ENCODE data around the gene RAB6B.

Gene RAB6B

DNA sequence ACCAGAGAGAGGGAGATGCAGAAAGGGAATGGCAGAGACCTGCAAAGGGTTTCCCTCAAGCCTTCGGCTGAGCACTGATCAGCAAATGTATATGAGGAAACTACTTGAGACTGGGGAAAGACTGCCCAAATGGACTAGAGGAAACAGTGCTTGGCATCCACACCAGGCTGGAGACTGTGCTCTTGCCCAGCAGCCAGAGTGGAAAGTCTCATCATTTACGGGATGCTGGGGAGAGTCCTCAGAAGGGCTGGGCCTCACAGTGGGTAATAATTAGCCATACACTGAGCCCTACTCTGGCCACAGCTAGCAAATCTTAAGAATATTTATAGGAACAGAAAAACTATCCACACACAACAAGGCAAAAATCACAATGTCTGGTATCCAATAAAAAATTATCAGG, 18.5 kb downstream of the RAB6B start:
- no peak overlapping the region for H3K4me3 ChIP-seq (ENCODE audit: low read length)
- DNase-seq (ENCODE audit: low read depth): no peak
- TF ChIP-seq, protein P1, sequence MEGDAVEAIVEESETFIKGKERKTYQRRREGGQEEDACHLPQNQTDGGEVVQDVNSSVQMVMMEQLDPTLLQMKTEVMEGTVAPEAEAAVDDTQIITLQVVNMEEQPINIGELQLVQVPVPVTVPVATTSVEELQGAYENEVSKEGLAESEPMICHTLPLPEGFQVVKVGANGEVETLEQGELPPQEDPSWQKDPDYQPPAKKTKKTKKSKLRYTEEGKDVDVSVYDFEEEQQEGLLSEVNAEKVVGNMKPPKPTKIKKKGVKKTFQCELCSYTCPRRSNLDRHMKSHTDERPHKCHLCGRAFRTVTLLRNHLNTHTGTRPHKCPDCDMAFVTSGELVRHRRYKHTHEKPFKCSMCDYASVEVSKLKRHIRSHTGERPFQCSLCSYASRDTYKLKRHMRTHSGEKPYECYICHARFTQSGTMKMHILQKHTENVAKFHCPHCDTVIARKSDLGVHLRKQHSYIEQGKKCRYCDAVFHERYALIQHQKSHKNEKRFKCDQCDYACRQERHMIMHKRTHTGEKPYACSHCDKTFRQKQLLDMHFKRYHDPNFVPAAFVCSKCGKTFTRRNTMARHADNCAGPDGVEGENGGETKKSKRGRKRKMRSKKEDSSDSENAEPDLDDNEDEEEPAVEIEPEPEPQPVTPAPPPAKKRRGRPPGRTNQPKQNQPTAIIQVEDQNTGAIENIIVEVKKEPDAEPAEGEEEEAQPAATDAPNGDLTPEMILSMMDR (conservative IDR thresholded peaks at IDR 0.05; ENCODE audit: low read depth, low read length): no peak

DNA sequence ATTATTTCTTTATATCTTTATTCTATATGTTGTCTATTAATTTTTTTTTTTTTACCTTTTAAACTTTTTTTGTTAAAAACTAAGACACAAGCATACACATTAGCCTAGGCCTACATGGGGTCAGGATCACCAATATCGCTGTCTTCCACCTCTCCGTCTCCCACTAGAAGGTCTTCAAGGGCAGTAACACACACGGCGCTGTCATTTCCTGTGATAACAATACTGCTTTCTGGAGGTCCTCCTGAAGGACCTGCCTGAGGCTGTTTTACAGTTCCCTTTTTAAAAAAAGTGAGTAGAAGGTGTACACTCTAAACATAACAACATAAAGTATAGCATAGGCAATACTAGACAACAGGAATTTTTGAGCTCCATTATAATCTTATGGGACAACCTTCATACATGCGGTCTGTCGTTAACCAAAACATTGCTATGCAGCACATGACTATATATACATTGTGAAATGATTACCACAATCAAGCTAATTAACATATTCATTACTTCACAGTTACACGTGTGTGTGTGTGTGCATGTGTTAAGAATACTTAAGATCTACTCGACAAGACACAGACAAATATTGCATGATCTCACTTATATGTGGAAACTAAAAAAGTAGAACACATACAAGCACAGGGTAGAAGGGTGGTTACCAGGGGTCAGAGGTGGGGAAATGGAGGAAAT, 20.8 kb downstream of the RAB6B start:
- TF ChIP-seq, protein P1 (conservative IDR thresholded peaks at IDR 0.05; ENCODE audit: low read depth, low read length): no peak
- no peak overlapping the region for H3K4me3 ChIP-seq (ENCODE audit: low read length)
- DNase-seq (ENCODE audit: low read depth): no peak

DNA sequence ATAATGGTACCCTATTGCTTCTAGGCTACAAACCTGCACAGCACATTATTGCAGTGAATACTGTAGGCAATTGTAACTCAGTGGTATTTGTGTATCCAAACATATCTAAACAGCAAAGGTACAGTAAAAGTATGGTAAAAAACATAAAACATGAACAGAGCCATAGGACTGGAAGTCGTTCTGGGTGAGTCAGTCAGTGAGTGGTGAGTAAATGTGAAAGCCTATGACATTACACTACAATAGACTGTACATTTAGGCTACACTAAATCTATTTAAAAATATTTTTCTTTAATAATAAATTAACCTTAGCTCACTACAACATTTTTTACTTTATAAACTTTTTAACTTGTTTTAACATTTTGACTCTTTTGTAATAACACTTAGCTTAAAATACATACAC, 21.3 kb downstream of the RAB6B start:
- no peak for DNase-seq (ENCODE audit: low read depth)
- TF ChIP-seq, protein P1 (conservative IDR thresholded peaks at IDR 0.05; ENCODE audit: low read depth, low read length): no peak
- H3K4me3 ChIP-seq (ENCODE audit: low read length): no peak overlapping the region

DNA sequence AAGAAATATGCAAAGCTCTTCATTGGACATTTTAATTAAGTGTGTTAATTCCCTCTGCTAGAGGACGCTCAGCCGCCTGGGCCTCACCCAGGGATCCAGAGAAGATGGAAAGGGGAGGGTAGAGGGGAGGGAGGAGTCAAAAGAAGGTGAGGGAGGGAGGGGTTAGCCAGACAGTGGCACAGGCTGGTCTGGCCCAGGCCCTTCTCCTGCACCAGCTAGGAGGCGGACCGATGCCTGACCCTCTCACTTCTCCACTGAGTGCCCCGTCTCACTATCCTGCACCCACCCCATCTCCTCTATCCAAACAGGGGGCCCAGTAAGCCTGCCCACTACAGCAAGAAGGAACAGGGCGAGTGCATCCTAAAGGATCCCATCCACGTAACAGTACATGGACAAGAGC, 22.9 kb downstream of the RAB6B start:
- TF ChIP-seq, protein P1 (conservative IDR thresholded peaks at IDR 0.05; ENCODE audit: low read depth, low read length): no peak
- DNase-seq (ENCODE audit: low read depth): no peak
- no peak overlapping the region for H3K4me3 ChIP-seq (ENCODE audit: low read length)

DNA sequence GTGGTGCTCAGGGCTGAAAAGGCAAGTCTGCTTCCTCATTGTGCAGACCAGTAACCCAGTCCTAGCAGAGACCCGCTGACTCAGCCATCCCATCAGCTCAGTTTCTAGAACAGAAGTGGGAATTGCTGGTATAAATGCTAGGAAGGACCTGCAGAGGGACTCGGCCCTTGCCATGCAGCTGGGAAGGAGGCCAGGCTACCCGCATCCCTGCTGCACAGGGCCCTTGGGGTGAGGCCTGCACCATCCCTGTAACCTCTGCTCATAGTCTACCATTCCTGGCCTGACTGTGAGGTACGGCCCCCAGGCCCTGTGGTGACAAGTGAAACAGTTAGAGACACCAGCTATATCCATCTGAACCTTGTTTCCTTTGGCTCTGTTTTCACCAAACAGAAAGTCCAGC, 23.5 kb downstream of the RAB6B start:
- TF ChIP-seq, protein P1 (conservative IDR thresholded peaks at IDR 0.05; ENCODE audit: low read depth, low read length): no peak
- H3K4me3 ChIP-seq (ENCODE audit: low read length): no peak overlapping the region
- DNase-seq (ENCODE audit: low read depth): no peak

DNA sequence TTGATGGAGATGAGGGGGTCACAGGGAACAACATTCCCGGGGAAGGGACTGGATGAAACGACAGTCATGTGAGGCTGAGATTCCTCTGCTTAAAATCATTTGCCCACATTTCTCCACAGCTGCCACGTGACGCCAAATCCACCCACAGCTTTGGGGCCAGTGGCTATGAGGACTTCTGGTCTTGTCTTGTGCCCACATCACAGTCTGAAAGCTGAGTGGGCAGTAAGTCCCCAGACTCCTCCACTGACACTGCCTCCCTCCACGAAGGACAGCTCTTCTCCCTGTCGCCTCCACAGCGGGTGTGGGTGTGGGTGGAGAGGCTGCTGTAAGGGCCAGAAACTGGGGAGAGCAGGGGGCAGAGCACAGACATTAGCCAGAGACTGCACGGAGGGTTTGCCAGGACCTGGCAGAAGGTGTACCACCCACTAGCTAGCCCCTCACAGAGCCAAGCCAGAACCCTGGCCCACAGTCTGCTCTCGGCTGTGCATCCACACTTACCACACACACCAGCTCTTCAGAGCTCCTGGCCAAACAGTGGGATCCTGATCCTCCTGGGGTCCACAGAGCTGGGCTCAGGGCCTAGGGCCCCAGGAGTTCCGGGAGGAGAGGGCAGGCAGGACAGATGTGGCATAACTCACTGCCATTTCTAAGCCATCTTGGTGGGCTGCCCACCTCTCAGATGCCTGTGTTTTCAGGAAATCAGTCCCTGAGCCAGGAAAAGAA, 24.2 kb downstream of the RAB6B start:
- no peak overlapping the region for H3K4me3 ChIP-seq (ENCODE audit: low read length)
- TF ChIP-seq, protein P1 (conservative IDR thresholded peaks at IDR 0.05; ENCODE audit: low read depth, low read length): no peak

DNA sequence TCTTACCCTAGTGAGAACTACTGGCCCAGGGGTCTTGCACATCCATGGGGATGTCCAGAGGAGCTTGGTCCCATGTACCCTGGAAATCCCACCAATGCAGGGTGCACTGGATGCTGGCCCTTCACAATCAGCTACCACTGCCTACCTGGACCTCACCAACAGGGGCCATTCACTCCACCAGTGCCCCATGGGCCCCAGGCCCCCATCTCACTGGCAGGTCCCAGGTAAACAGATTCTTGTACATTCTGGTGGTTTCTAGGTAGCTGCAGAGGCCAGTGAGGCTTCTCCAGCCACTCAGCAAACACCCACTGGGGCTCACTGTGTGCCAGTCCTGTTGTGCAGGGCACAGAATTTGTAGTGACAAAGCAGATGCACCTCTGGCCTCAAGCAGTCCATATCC, 24.9 kb downstream of the RAB6B start:
- no peak overlapping the region for H3K4me3 ChIP-seq (ENCODE audit: low read length)
- no peak for DNase-seq (ENCODE audit: low read depth)
- TF ChIP-seq, protein P1 (conservative IDR thresholded peaks at IDR 0.05; ENCODE audit: low read depth, low read length): no peak

More for the DNA sequence above, 24.2 kb downstream of the RAB6B start:
- no peak for DNase-seq (ENCODE audit: low read depth)
